Lower lobe of right lung (tissue), 2 donors: ENCODE data around the gene DIP2C. TPM values are rescaled to one million over a fixed set of nuclear protein-coding genes. Genes with fewer than 3 reads are reported as not detected.

Experiments
- ATAC-seq, 2 donors: fragments of 200-7000 bp; cut with Tn5 transposase; one replicate each; pipeline ENCODE4 v1.9.1; 2020 to 2022; ENCODE audit warnings: mild to moderate bottlenecking in 2 of 2, moderate library complexity in 2 of 2
- DNase-seq: peaks from one replicate; pipeline ENCODE4 v3.0.0-alpha.2; 2020
- H3K27ac ChIP-seq: fragments of 200-600 bp; one replicate; pipeline ENCODE4 v1.8.0; 2022
- H3K27me3 ChIP-seq: fragments of 200-600 bp; one replicate; pipeline ENCODE4 v1.8.0; 2022; ENCODE audit warnings: low read depth
- H3K36me3 ChIP-seq: fragments of 200-600 bp; one replicate; pipeline ENCODE4 v1.8.0; 2022; ENCODE audit warnings: mild to moderate bottlenecking
- H3K4me1 ChIP-seq: fragments of 200-600 bp; one replicate; pipeline ENCODE4 v1.8.0; 2022
- H3K4me3 ChIP-seq: fragments of 200-600 bp; one replicate; pipeline ENCODE4 v1.8.0; 2022; ENCODE audit warnings: mild to moderate bottlenecking
- H3K9me3 ChIP-seq: fragments of 200-600 bp; one replicate; pipeline ENCODE4 v1.8.0; 2022
- intact Hi-C: fragments of 100-400 bp; cut with DNase I; formaldehyde crosslinking; loops from one replicate; pipeline ENCODE4 v1.11.0; 2022
- total RNA-seq: library from RNA; stranded (reverse); fragmentation: NEBNext Ultra II Directional; extraction: Animal tissue kit (Norgen Biotek cat#: 25700); gene quantifications from one replicate; pipeline ENCODE4 v1.2.1, GENCODE V29; 2021
- TF ChIP-seq, protein P1 (sequence below): fragments of 200-600 bp; IDR thresholded peaks from one replicate; pipeline ENCODE4 v1.8.0; 2022; ENCODE audit warnings: antibody characterized with exemption, mild to moderate bottlenecking
- donor health status: DM: no; HTN: yes; CAD: no; lungs with severe emphysema.

DIP2C gene
- total RNA-seq, 1 donor from 2014 or later = 15.1 TPM

- DNase-seq = no peak
- TF ChIP-seq, protein P1, sequence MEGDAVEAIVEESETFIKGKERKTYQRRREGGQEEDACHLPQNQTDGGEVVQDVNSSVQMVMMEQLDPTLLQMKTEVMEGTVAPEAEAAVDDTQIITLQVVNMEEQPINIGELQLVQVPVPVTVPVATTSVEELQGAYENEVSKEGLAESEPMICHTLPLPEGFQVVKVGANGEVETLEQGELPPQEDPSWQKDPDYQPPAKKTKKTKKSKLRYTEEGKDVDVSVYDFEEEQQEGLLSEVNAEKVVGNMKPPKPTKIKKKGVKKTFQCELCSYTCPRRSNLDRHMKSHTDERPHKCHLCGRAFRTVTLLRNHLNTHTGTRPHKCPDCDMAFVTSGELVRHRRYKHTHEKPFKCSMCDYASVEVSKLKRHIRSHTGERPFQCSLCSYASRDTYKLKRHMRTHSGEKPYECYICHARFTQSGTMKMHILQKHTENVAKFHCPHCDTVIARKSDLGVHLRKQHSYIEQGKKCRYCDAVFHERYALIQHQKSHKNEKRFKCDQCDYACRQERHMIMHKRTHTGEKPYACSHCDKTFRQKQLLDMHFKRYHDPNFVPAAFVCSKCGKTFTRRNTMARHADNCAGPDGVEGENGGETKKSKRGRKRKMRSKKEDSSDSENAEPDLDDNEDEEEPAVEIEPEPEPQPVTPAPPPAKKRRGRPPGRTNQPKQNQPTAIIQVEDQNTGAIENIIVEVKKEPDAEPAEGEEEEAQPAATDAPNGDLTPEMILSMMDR = no peak
- intact Hi-C loops = no loop called here
- no peak overlapping the region for H3K27ac ChIP-seq
- no peaks in the 10 kb centered on the region for H3K27me3 ChIP-seq
- no peak for ATAC-seq
- H3K4me3 ChIP-seq = no peak overlapping the region
- peaks cover 25% of the 10 kb centered on the region for H3K36me3 ChIP-seq
- no peaks in the 10 kb centered on the region for H3K4me1 ChIP-seq
- H3K9me3 ChIP-seq = no peaks in the 10 kb centered on the region
These were observed 266.3 kb downstream of the DIP2C start for GRCh38 chr10:423178-423577.

GRCh38 chr10:422675-423074 is 266.8 kb downstream of the DIP2C start:
- no peaks in the 10 kb centered on the region for H3K4me1 ChIP-seq
- ATAC-seq (no peak), DNase-seq (no peak)
- TF ChIP-seq, protein P1 = no peak
- no peak overlapping the region for H3K27ac ChIP-seq
- H3K9me3 ChIP-seq = no peaks in the 10 kb centered on the region
- peaks cover 25% of the 10 kb centered on the region for H3K36me3 ChIP-seq
- no peak overlapping the region for H3K4me3 ChIP-seq
- H3K27me3 ChIP-seq = no peaks in the 10 kb centered on the region
- intact Hi-C loops = no loop called here

DNA sequence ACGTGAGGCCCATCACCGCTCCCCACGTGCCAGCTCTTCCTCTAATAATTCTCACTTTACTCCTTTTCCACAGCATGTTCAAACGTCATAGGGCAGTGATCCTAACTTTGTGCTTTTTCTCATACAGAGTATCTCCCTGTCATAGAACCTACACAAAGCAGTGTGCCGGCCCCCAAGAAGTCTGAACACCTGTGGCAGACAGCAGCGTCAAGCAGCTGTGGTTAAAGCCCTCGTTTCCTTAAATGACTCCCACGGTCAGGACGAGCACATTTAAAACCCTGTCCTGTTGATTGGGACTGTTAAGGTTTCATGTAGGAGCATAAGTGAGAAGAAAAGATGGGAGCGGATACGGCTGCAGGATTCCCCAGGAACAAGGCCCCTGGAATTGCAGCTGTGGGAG is 267.2 kb downstream of the DIP2C start:
- no peak for DNase-seq
- TF ChIP-seq, protein P1 = no peak
- intact Hi-C loops = no loop called here
- ATAC-seq = no peak
- Histone ChIP-seq H3K27ac (no peak overlapping the region), H3K36me3 (peaks cover 25% of the 10 kb centered on the region), H3K9me3 (no peaks in the 10 kb centered on the region), H3K4me3 (no peak overlapping the region), H3K27me3 (no peaks in the 10 kb centered on the region), H3K4me1 (no peaks in the 10 kb centered on the region)

DNA sequence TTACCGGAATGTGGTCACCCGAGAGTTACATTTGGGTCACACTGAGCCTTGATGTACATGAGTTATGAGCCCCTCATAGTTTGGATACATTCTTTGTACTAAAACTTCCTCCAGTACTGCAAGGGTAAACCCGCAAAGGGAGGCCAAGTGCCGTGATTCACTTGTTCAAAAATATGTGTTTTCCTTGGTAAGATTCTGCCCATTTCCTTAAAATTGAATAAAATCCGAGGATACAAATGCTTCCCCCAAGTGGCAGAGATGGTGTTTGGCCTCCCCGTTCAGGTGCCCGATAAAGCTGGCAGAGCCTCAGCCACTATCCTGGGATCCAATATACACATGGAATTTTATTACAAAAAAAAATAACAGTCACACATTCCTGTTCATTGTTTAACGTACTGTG is 268.3 kb downstream of the DIP2C start:
- Histone ChIP-seq H3K36me3 (peaks cover 25% of the 10 kb centered on the region), H3K27me3 (no peaks in the 10 kb centered on the region), H3K27ac (no peak overlapping the region), H3K9me3 (no peaks in the 10 kb centered on the region), H3K4me3 (no peak overlapping the region), H3K4me1 (no peaks in the 10 kb centered on the region)
- intact Hi-C loops = no loop called here
- ATAC-seq (no peak), DNase-seq (no peak)
- TF ChIP-seq, protein P1 = no peak

DNA sequence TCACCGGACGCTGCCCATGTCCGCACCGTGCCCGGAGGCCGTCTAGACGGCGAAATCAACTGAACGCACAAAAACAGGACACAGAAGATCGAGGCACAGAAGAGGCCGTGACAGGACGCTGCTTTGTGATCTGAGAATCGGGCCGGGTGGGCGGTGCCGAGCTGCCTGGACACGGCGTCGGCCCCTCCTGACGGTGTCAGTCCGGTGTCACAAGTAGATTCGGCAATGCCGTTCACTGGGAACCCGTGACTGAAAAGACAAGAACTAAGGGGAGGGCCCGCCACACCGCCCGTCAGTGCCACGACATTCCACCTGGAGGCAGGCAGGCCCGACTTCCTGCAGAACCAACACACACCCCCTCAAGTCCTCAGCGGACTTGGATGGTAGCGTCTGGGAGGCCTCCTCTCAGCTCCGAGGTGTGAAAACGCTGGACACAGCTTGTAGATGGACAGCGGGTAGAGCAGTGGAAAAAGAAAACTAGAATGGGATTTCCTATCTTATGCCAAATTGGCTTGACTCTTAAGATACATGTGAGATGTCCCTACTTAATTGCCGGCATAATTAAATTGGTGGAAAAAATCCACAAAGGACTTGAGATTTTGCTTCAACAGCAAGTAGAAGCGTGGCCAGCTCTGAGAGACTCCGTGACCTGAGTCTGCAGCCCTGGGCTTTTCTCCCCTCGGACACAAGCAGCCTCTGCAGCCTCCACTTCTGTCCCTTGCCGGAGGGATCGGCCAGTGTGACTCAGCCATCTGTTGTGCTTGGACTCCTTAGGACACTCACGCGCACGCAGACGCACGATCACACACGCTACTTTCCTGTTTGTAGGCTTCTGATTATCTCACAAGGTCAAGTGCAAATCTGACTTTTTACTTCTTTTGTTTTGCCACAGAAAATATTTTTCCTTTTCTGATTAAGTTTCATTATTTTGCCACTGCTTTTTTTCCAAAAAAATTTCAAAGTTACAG is 269.0 kb downstream of the DIP2C start:
- peaks cover 25% of the 10 kb centered on the region for H3K36me3 ChIP-seq
- no peak overlapping the region for H3K27ac ChIP-seq
- ATAC-seq (no peak), DNase-seq (no peak)
- no peaks in the 10 kb centered on the region for H3K4me1 ChIP-seq
- TF ChIP-seq, protein P1 = no peak
- H3K4me3 ChIP-seq = no peak overlapping the region
- H3K27me3 ChIP-seq = no peaks in the 10 kb centered on the region
- H3K9me3 ChIP-seq = no peaks in the 10 kb centered on the region
- intact Hi-C loops = no loop called here
